HG03378 (cell line): ENCODE data around the gene KCNMA1.

Experiments
- ATAC-seq: cut with Tn5 transposase; IDR thresholded peaks from one replicate; pipeline ENCODE4 v1.9.1; 2021; ENCODE audit warnings: mild to moderate bottlenecking, moderate library complexity; ENCODE audit not compliant: unreplicated experiment

Gene KCNMA1

GRCh38 chr10:76942628-76943416, 694.8 kb downstream of the KCNMA1 start:
- no peak for ATAC-seq

DNA sequence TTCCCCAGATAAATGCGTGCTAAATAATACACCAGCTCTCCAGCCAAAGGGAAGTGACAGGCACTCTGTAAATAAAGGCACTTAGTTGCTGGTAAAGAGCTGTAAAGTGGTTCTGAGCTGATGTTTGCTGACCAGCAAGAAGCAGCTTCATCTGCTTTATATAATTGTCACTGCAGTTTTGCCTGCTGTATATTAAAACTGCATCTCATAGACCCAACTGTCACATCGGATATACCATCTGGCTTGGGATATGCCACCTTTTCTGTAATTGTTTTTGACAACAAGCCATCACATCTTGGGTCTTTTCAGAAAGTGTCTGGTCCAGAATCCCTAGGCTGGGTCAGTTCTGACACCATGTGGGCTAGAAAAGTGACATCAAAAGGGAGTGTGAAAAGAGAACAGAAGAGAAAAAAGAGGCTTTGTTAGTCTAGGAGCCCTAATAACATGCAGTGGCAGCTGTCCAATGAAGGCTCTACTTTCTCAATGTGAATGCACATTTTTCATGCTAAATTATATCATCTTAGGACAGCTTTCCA, 697.6 kb downstream of the KCNMA1 start:
- ATAC-seq: no peak

- no peak for ATAC-seq
Observed at GRCh38 chr10:76937181-76937600, 700.4 kb downstream of the KCNMA1 start.

DNA sequence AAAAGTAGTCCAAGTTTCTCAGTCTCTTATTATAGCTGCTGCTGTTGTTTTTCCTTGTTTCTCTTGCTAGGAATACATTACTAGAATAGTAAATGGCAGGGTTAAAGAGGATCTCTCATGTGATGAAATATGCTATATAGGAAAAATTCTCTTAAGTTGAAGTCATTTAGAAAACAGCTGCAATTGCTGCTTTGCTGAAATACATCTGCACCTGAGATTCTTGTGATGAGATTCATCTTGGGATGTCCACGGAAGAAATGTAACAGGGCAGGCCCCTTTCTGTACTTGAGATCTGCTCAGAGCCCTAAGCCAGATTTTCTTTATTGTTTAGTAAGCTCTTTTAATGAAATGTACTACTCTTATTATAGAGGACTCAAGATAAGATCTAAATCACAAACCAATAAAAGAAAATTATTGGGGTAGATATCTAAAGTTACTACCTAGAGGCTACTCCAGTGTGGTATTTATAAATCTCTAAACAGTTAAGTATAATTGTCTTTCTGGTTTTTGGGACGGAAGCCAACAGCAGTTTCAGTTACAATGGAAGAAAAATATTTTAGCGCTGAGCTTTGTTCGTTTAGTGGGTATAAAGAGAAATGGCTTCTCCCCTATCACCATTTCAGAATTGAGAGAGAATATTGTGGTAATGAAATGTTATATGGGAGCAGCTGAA, 701.5 kb downstream of the KCNMA1 start:
- ATAC-seq: no peak

DNA sequence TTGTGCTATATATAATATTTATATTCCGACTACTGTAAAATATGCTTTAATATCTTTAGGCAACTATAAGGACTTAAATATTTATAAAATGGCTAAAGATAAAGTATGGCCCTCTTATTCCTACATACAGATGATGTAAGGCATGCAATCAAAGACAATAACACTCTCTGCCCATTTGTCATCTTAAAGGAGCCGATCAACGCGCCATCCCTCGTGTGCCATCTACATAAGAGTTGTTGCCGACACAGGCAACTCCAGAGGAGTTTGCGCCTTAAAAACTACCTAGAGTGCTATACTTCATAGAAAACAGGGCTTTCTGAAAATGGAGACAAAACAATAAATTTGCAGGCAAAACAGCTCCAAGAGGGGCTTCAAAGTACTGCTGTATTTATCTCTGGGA, 709.0 kb downstream of the KCNMA1 start:
- no peak for ATAC-seq

GRCh38 chr10:76925636-76926405, 711.8 kb downstream of the KCNMA1 start:
- ATAC-seq: no peak

DNA sequence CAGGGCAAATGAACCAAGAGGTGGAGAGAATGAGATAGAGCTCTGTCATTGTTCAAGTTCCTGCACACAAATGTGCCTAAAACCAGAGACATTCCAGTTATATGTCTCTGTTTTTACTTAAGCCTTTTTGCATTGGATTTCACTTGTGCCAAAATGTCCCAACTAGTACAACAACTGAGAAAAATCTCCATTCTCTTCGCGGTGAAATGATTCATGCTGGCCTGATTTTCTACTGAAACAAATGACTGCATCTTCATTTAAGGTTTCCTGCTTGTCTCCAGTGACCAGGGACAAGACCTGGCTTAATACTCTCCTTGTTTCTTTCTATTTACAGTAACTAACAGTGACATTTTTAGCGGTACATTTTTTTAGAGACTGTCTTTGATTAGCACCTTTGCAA, 714.9 kb downstream of the KCNMA1 start:
- no peak for ATAC-seq

GRCh38 chr10:76921383-76922010, 716.1 kb downstream of the KCNMA1 start:
- no peak for ATAC-seq

DNA sequence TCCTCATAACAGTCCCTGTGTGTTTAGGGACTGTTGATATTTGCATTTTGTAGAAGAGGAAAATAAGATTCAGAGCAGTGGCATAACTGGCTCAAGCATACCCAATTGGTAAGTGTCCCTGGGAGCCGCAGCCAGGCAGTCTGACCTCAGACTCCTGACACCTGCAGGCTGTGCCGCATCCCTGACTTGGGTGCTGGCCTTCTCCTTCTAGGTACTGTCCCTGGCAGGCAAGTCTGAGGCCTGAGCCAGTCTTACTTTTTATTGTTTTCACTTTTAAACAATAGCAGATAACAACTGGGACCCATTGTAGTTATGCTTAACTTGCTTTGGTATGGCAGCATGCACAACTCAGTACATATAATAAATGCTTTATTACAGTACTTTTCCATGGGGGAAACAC, 717.0 kb downstream of the KCNMA1 start:
- no peak for ATAC-seq

DNA sequence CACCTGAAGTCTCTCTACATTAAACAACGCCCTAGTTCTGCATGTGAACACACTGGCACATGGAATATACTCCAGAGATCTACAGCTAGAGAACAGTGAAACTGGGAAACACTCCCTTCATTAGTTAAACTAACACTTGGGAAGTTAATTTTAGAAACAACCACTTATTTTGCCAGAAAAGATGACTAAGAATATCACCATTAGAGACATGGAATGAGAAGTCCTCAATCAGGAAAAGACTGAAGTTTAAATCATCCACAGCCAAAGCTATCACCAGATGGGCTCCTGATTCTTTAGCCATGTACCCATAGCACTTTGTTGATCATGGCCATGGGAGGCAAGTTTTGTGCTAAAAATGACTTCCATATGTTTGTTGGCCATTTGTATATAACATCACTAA, 719.5 kb downstream of the KCNMA1 start:
- no peak for ATAC-seq

DNA sequence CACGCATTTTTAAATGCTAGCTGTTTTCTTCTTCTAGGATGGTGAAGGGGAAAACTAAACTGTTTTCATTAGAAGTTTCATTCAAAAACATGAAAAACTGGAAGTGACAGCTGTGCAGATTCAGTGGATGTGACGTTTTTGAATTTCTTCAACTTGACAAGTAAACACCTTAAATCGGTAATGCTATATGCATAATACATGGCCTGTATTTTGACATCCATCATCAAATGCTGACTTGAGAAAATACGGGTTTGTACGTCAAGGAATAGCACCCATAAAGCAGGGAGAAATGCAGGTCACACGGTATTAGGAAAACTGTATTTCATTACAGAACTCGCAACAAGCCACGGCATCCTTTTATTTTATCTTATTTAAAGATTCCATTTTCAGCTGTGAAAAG, 720.5 kb downstream of the KCNMA1 start:
- no peak for ATAC-seq

- no peak for ATAC-seq
Observed at GRCh38 chr10:76916536-76916935, 721.1 kb downstream of the KCNMA1 start.

- ATAC-seq: no peak
Observed at GRCh38 chr10:76915316-76915715, 722.3 kb downstream of the KCNMA1 start.

DNA sequence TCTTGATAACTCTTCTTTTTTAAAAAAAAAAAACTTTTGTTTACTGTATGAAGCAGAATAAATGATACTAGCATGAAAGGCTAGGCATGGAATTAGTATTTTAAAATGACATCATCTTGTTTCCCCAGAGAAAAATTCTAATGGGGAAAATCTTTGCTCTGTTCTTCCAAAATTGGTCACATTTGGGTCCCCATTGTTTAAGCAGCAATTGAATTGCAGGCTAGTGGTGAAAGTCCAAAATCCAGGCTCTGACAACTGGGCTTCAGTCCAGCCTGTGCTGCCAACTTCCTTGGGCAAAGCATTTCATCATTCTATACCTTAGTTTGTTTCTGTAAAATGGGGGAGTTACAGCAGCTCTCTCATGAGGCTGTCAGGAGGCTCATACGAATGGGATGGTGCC, 726.4 kb downstream of the KCNMA1 start:
- no peak for ATAC-seq

GRCh38 chr10:76910184-76910962, 727.2 kb downstream of the KCNMA1 start:
- ATAC-seq: no peak

DNA sequence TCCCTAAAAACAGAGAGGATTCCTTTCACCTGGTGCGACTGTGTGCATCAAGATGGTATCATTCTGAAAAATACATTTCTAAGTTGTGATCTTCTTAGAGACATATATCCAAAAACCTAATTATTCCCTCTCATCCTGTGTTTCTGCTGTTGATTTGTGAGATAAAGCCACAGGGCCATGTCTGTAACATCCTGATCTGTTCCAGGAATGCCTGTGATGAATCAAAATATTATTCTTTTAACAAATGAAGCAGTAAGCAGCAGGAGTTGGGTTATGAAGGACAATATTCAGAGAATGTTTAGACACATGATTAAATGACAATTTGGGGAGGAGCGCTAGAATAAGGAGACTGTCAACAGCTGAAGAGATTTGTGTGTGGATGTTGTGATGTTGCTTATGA, 731.4 kb downstream of the KCNMA1 start:
- no peak for ATAC-seq

- ATAC-seq: no peak
Observed at GRCh38 chr10:76905251-76905650, 732.4 kb downstream of the KCNMA1 start.

GRCh38 chr10:76903387-76903945, 734.1 kb downstream of the KCNMA1 start:
- no peak for ATAC-seq

DNA sequence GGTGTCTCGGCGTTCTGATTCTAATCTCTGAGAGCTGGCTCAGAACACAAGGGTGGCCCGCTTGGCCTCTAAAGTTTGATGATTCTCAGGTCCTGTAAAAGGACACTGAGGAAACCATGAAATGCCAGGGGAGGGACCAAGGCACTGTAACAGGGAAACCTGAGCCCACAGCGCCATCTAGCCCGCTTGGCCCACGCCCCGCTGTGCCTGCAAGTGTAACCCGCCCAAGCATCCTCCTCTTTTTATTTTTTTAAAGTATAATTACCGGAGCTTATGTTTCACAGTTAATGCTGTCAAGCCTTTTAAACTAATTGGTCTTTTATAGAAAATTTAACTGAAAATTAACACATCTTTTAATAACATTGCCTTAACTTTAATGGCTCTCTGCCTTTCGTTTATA, 734.7 kb downstream of the KCNMA1 start:
- ATAC-seq: no peak

GRCh38 chr10:76901701-76902100, 735.9 kb downstream of the KCNMA1 start:
- ATAC-seq: no peak
